HG03039 (cell line): ENCODE measurements around the gene TMEM59L.

Experiments
- ATAC-seq: cut with Tn5 transposase; IDR thresholded peaks from one replicate; pipeline ENCODE4 v1.9.1; 2021; ENCODE audit warnings: mild to moderate bottlenecking, moderate library complexity; ENCODE audit not compliant: unreplicated experiment

The TMEM59L gene

DNA sequence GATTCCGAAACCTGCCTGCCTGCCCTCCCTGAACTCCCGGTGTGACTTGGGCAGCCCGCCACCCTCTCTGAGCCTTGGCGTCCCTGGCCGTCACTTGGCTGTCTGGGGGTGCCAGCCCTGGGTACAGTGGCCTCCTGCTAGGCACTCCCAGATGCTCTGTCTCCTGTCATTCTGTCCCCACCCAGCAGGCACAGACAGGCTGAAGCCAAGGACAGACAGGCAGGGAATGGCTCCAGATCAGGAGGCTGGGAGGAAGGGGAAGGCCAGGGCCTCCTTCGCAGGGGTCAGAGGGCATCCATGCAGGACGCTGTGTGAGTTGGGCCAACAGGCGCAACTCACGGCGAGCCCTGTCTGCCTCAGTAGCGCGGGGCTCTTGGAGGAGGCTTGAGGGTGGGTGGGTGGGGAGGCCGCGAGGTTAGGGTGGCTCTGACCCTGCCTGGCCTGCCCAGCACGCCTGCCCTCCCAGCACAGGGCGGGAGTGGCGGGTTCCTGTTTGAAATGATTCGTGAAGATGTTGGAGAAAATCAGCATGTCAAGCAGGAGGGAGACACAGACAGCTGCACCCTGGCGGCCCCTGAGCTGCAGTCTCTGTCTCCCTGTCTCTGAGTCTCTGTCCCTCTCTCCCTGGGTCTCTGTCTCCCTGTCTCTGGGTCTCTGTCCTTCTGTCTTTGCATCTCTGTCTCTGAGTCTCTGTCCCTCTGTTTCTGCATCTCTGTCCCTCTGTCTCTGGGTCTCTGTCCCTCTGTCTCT, 43.8 kb downstream of the TMEM59L start:
- ATAC-seq = no peak

GRCh38 chr19:18657590-18658365, 45.1 kb downstream of the TMEM59L start:
- no peak for ATAC-seq

GRCh38 chr19:18658366-18658855, 45.7 kb downstream of the TMEM59L start:
- ATAC-seq = no peak

GRCh38 chr19:18659281-18660050, 46.8 kb downstream of the TMEM59L start:
- ATAC-seq = no peak

DNA sequence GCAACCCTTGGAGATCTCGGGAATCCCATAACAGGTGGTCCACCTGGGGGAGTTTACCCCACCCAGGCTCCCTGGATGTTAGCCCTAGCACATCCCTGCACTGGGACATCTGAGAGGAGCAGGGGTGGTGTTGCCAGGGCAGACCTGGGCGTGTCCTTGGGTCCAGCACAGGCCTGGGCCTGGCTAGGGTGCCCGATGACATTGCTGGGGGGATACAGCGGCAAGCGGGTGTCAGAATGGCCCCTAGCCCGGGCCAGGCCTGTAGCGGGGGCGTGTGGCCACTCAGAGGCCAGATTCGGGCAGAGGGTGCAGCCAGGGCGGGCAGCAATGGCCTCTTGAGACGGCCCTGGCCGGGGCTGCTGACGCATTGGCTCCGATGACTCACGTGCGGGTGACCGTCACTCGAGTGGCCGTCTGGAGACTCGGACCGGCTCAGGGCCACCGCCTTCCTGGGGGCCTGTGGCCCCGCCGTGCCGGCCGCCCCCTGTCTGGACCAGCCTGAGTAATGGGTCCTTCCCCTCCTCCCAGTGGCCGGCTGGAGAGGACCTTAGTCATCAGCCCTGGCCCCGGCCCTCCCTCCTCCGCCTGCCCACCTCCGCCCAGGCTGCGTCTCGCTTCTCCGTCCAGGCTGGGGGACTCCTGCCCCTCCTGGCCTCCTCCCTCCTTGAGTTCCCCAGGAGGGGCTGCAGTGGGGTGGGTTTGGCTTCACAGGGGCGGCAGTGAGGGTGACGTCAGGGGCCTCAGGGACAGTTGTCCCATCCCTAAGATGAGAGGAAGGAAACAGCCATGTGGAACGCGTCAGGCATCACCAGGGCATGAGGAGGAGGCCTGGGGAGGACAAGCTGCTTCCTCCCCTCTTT, 47.6 kb downstream of the TMEM59L start:
- no peak for ATAC-seq

- no peak for ATAC-seq
These were observed 48.4 kb downstream of the TMEM59L start for GRCh38 chr19:18660939-18661670.

GRCh38 chr19:18662972-18663732, 50.5 kb downstream of the TMEM59L start:
- no peak for ATAC-seq

DNA sequence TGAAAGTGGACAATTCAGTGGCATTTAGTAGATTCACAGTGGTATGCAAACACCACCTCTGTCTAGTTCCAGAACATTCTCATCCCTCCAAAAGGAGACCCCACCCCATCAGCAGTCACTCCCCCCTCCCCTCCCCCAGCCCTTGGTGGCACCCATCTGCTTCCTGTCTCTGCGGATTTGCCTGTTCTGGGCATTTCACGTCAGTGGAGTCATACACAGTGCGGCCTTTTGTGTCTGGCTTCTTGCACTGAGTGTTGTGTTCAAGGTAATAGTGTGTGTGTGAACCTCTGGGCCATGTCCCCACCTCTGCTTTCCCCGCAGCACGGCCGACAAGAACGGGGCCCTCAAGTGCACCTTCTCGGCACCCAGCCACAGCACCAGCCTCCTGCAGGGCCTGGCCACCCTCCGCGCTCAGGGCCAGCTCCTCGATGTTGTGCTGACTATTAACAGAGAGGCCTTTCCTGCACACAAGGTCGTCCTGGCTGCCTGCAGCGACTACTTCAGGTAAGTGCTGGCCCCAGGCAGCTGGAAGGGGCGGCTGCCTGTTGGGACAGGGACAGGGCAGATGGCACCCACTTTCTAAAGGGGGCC, 51.4 kb downstream of the TMEM59L start:
- ATAC-seq = no peak

DNA sequence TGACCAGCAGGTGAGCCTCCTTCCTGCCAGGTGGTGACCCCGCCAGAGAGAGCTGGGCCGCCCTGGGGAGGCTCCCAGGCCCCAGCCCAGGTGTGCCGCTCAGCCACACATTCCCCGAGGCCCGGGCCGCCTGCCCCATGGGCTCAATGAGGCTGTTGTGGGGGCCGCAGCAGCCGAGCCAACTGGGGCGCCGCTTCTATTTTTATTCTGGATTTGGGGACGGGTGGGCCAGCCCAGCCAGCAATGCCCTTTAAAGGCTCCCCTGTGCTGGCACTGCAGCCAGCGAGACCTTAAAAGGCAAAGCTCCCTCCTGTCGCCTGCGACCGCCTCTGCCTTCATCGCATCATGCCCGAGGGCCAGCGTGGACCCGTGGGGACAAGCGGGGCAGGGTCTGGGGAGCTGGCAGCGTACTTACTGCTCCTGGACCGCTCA, 53.1 kb downstream of the TMEM59L start:
- no peak for ATAC-seq

- no peak for ATAC-seq
These were observed 53.6 kb downstream of the TMEM59L start for GRCh38 chr19:18666317-18666716.

- ATAC-seq = no peak
These were observed 54.1 kb downstream of the TMEM59L start for GRCh38 chr19:18666784-18667183.

DNA sequence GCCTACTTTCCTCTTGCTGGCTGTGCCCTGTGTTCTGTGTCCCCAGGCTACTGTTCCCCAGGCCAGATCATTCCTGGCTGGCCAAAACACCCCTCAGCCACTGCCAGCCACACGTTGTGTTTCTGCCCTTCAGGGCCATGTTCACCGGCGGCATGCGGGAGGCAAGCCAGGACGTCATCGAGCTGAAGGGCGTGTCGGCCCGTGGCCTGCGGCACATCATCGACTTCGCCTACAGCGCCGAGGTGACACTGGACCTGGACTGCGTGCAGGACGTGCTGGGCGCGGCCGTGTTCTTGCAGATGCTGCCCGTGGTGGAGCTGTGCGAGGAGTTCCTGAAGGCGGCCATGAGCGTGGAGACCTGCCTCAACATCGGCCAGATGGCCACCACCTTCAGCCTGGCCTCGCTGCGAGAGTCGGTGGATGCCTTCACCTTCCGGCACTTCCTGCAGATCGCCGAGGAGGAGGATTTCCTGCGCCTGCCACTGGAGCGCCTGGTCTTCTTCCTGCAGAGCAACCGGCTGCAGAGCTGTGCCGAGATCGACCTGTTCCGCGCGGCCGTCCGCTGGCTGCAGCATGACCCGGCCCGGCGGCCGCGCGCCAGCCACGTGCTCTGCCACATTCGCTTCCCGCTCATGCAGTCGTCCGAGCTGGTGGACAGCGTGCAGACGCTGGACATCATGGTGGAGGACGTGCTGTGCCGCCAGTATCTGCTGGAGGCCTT, 55.0 kb downstream of the TMEM59L start:
- ATAC-seq = no peak

GRCh38 chr19:18668252-18668631, 55.6 kb downstream of the TMEM59L start:
- no peak for ATAC-seq

- ATAC-seq = no peak
These were observed 56.3 kb downstream of the TMEM59L start for GRCh38 chr19:18668744-18669523.

- ATAC-seq = no peak
These were observed 56.8 kb downstream of the TMEM59L start for GRCh38 chr19:18669524-18669817.

DNA sequence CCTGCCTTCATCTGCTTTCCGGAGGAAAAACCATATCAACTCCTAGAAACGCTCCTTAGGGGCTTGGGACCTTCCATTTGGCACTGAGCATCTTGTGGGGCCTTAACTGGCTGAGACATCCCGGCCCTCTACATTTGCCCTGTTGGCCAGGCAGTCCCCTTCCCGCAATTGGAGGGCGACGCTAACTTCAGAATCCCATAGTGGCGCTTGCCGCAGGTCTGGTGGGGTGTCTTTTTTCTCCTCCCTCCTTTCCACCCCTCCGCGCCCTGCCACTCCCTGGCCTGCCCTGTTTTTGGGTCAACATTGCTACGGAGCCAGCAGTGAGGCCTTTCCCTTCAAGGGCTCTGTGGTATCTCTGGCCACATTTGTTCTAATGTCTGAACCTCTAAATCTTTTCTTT, 57.2 kb downstream of the TMEM59L start:
- ATAC-seq = no peak

GRCh38 chr19:18670312-18670711, 57.6 kb downstream of the TMEM59L start:
- no peak for ATAC-seq
